Common myeloid progenitor, CD34-positive (primary cell): ENCODE measurements around the gene RGS3.

Experiments
- CTCF ChIA-PET: fragments of 350-600 bp; sonication (Branson Sonifier 250); formaldehyde crosslinking; loops from one replicate; lab custom pipeline; 2021; ENCODE audit warnings: antibody characterized with exemption; lab: Charles Lee
- POLR2A ChIA-PET: fragments of 350-600 bp; sonication (Branson Sonifier 250); formaldehyde crosslinking; loops from one replicate; lab custom pipeline; 2021; ENCODE audit warnings: antibody characterized with exemption; lab: Charles Lee
- DNase-seq, 3 donors: peaks; one replicate each; pipeline versions ENCODE4 v3.0.0 to v3.0.0-alpha.2; 2013
- H3K27ac ChIP-seq, 2 experiments: 1 replicate in 1 of 2; 2 replicates in 1 of 2; pipeline ENCODE4 v1.7.0; 2013; ENCODE audit warnings: inconsistent platforms in 2 of 2, low read length in 2 of 2, mild to moderate bottlenecking in 2 of 2, low read depth in 1 of 2, moderate library complexity in 1 of 2; ENCODE audit not compliant: severe bottlenecking in 2 of 2, insufficient read depth in 1 of 2, poor library complexity in 1 of 2
- H3K27me3 ChIP-seq, 5 experiments: replicated peaks in 2 of 5; 1 replicate in 3 of 5; 2 replicates in 2 of 5; pipeline versions ENCODE4 v1.6.1 to v1.7.0; 2013; ENCODE audit warnings: low read length in 4 of 5, mild to moderate bottlenecking in 2 of 5, moderate library complexity in 2 of 5, inconsistent platforms in 1 of 5; ENCODE audit not compliant: insufficient read depth in 5 of 5, control insufficient read depth in 4 of 5
- H3K36me3 ChIP-seq, 4 experiments: 1 replicate in 2 of 4; 2 replicates in 2 of 4; pipeline versions ENCODE4 v1.6.1 to v1.7.0; 2013; ENCODE audit warnings: low read length in 3 of 4, control low read depth in 1 of 4, mild to moderate bottlenecking in 1 of 4; ENCODE audit not compliant: control insufficient read depth in 4 of 4, insufficient read depth in 4 of 4
- H3K4me1 ChIP-seq, 4 experiments: 1 replicate in 3 of 4; 2 replicates in 1 of 4; pipeline versions ENCODE4 v1.6.1 to v1.7.1; 2013; ENCODE audit warnings: low read length in 3 of 4, mild to moderate bottlenecking in 3 of 4, control low read depth in 1 of 4, inconsistent platforms in 1 of 4, moderate library complexity in 1 of 4; ENCODE audit not compliant: control insufficient read depth in 4 of 4, insufficient read depth in 4 of 4; ENCODE audit errors: control extremely low read depth in 1 of 4
- H3K4me3 ChIP-seq, 7 experiments: 1 replicate in 4 of 7; 2 replicates in 3 of 7; pipeline versions ENCODE4 v1.5.1 to v1.7.0; 2013; ENCODE audit warnings: mild to moderate bottlenecking in 7 of 7, low read length in 6 of 7, moderate library complexity in 6 of 7, inconsistent platforms in 2 of 7, low read depth in 2 of 7, control low read depth in 1 of 7; ENCODE audit not compliant: insufficient read depth in 4 of 7, control insufficient read depth in 1 of 7; ENCODE audit errors: extremely low read depth in 1 of 7
- H3K9me3 ChIP-seq, 5 experiments: 1 replicate in 4 of 5; 2 replicates in 1 of 5; pipeline versions ENCODE4 v1.6.1 to v1.7.1; 2013; ENCODE audit warnings: low read length in 4 of 5, mild to moderate bottlenecking in 2 of 5, inconsistent platforms in 1 of 5, low read depth in 1 of 5, moderate library complexity in 1 of 5; ENCODE audit not compliant: control insufficient read depth in 4 of 5, insufficient read depth in 2 of 5; ENCODE audit errors: control extremely low read depth in 1 of 5
- WGBS: methylation state at CpG from one replicate; pipeline ENCODE4 v1.1.5; 2013; ENCODE audit not compliant: insufficient coverage; 5-methylcytosine and 5-hydroxymethylcytosine counted together

Gene RGS3

DNA sequence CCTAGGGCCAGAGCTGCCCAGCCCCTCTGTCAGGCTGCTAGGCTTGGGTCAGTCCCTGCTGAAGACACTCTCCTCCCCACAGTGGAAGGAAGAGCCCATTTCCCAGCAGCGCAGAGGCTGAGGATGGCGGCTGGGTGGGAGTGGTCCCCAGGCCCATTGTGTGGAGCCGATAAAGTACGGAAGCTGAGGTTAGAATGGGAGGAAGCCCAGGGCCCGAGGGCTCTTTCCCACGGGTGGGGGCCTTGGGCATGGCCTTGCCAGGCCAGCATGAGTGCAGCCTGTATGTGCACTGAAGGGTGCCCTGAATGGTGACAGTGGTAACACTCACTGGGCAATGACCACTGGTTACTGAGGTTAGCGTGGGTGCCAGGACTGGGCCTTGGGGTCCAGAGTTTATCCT lies 125.9 kb downstream of the RGS3 start:
- no peaks in the 10 kb centered on the region for H3K9me3 ChIP-seq
- 7% methylated on average over 6 of the region's 7 CpGs for WGBS
- CTCF ChIA-PET, result interaction anchor here (0.6 to 19.0 kb wide), 23 partner anchors 9 to 325 kb away, joined by 3 to 494 read pairs (median 7); partner anchors contain the start of genes ALAD, C9orf43, CDC26 and POLE3
- H3K36me3 ChIP-seq, result peaks cover 3 to 12% (median 11%) of the 10 kb centered on the region in 4 experiments
- H3K27ac ChIP-seq, result peak overlapping the region; percentile 46 to 49
- H3K27me3 ChIP-seq, result no peaks in the 10 kb centered on the region
- DNase-seq, result peak; percentile 68 to 90 (median 80)
- peaks cover 16 to 84% (median 76%) of the 10 kb centered on the region in 4 experiments for H3K4me1 ChIP-seq
- POLR2A ChIA-PET, result interaction anchor here (0.9 to 1.0 kb wide), 2 partner anchors 179 to 314 kb away, joined by 3 read pairs; partner anchors contain the start of genes CDC26, POLE3 and PRPF4
- peak overlapping the region in 5 of 7 experiments; percentile 17 to 57 (median 54) for H3K4me3 ChIP-seq

- peak overlapping the region; percentile 46 to 49 for H3K27ac ChIP-seq
- CTCF ChIA-PET, result interaction anchor here (0.8 to 19.0 kb wide), 19 partner anchors 8 to 318 kb away, joined by 3 to 494 read pairs (median 8); partner anchors contain the start of genes ALAD, CDC26, PRPF4 and WDR31
- peak overlapping the region in 4 of 7 experiments; percentile 27 to 57 (median 54) for H3K4me3 ChIP-seq
- H3K36me3 ChIP-seq, result peaks cover 3 to 10% (median 8%) of the 10 kb centered on the region in 4 experiments
- WGBS, result 0% methylated on average over 3 of the region's 3 CpGs
- H3K4me1 ChIP-seq, result peaks cover 16 to 89% (median 81%) of the 10 kb centered on the region in 4 experiments
- H3K27me3 ChIP-seq, result no peaks in the 10 kb centered on the region
- peak in 2 of 3 donors; percentile 74 to 80 for DNase-seq
- POLR2A ChIA-PET, result interaction anchor here (0.9 kb wide), 1 partner anchor 315 kb away, joined by 3 read pairs; the partner anchor contains the start of genes CDC26 and PRPF4
- no peaks in the 10 kb centered on the region for H3K9me3 ChIP-seq
These were observed 126.4 kb downstream of the RGS3 start for GRCh38 chr9:113589890-113590289.

DNA sequence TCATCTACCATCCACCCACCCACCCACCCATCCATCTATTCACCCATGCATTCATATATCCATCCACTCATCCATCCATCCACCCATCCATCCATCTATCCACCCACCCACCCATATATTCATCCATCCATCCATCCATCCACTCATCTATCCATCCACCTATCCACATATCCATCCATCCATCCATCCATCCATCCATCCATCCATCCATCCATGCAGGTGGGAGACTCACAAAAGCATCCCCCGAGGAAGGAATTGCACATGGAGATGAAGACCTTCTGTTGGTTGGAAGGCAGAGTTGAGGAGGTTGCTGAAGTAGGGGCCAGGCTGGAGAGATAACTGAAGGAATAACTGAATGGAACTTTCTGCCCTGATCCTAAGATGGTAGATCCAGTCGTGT lies 126.9 kb downstream of the RGS3 start:
- no peak for DNase-seq
- H3K27ac ChIP-seq, result peak overlapping the region in 1 of 2 experiments; percentile 50
- H3K36me3 ChIP-seq, result peaks cover 2 to 10% (median 4%) of the 10 kb centered on the region in 4 experiments
- no peaks in the 10 kb centered on the region for H3K27me3 ChIP-seq
- WGBS, result 100% methylated on average over 1 of the region's 2 CpGs
- H3K9me3 ChIP-seq, result no peaks in the 10 kb centered on the region
- peaks cover 16 to 90% (median 84%) of the 10 kb centered on the region in 4 experiments for H3K4me1 ChIP-seq
- no peak overlapping the region for H3K4me3 ChIP-seq
- POLR2A ChIA-PET, result no interaction called here
- CTCF ChIA-PET, result interaction anchor here (0.8 to 19.0 kb wide), 17 partner anchors 8 to 318 kb away, joined by 3 to 494 read pairs (median 8); partner anchors contain the start of genes ALAD, CDC26 and PRPF4

DNA sequence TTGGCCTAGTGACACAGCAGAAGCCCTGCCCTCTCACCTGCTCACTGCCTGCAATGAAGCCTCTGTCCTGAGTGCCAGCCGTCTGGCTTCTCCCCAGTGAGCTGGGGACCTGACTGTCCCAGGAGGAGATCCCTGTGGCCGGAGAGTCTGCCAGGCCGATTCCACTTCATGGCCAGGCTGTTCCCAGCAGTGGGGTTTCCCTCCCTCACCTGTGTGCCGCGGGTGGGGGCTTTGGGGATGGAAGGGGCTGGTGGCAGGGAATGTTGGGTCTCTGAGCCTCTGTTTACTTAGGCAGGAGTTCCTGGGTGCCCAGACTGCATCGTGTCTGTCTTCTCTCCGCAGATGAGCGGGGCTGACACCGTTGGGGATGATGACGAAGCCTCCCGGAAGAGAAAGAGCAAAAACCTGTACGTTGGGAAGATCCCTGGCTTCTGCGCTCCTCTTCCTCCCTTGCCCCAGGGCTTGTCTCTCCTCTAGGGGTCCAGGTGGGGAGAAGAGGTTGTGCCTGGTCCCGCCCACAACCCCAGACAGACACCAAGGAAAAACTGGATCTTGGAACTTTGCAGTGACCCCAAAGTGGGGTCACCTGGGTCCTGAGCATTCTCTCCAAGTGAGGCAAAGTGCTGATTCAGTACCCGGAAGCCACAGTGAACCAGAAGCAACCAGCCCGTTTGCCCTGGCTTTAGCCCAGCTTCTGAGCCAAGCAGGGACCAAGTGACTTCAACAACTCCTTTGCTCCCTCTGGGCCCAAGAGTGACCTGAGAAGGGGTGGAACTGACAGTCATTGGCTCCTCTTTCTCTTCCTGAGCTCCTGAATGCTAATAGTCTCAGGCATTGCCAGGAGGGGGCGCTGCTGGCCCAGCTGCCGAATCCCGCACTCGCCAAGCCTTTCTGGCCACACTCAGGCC lies 127.7 kb downstream of the RGS3 start:
- CTCF ChIA-PET, result interaction anchor here (0.6 to 19.0 kb wide), 31 partner anchors 9 to 319 kb away, joined by 3 to 494 read pairs (median 5); partner anchors contain the start of genes ALAD, C9orf43, CDC26 and POLE3

GRCh38 chr9:113591899-113592625 lies 128.5 kb downstream of the RGS3 start:
- Histone ChIP-seq H3K4me3 (no peak overlapping the region), H3K4me1 (peaks cover 16 to 78% (median 73%) of the 10 kb centered on the region in 4 experiments), H3K27me3 (no peaks in the 10 kb centered on the region), H3K36me3 (peaks cover 0 to 18% (median 12%) of the 10 kb centered on the region in 4 experiments), H3K9me3 (no peaks in the 10 kb centered on the region), H3K27ac (no peak overlapping the region)
- no peak for DNase-seq
- POLR2A ChIA-PET, result interaction anchor here (0.9 kb wide), 1 partner anchor 66 kb away, joined by 4 read pairs; no protein-coding TSS in a partner anchor
- CTCF ChIA-PET, result interaction anchor here (0.6 to 19.0 kb wide), 30 partner anchors 8 to 320 kb away, joined by 3 to 494 read pairs (median 4); partner anchors contain the start of genes ALAD, C9orf43, CDC26 and POLE3
- 94% methylated on average over 2 of the region's 7 CpGs for WGBS

More for the DNA sequence above, 127.7 kb downstream of the RGS3 start:
- Histone ChIP-seq H3K27ac (peak overlapping the region in 1 of 2 experiments; percentile 50), H3K27me3 (no peaks in the 10 kb centered on the region), H3K36me3 (peaks cover 0 to 13% (median 5%) of the 10 kb centered on the region in 4 experiments), H3K4me1 (peaks cover 16 to 86% (median 80%) of the 10 kb centered on the region in 4 experiments), H3K9me3 (no peaks in the 10 kb centered on the region), H3K4me3 (no peak overlapping the region)
- POLR2A ChIA-PET, result interaction anchor here (0.9 kb wide), 1 partner anchor 67 kb away, joined by 4 read pairs; no protein-coding TSS in a partner anchor
- peak; percentile 64 to 80 (median 75) for DNase-seq
- WGBS, result 64% methylated on average over 10 of the region's 20 CpGs

DNA sequence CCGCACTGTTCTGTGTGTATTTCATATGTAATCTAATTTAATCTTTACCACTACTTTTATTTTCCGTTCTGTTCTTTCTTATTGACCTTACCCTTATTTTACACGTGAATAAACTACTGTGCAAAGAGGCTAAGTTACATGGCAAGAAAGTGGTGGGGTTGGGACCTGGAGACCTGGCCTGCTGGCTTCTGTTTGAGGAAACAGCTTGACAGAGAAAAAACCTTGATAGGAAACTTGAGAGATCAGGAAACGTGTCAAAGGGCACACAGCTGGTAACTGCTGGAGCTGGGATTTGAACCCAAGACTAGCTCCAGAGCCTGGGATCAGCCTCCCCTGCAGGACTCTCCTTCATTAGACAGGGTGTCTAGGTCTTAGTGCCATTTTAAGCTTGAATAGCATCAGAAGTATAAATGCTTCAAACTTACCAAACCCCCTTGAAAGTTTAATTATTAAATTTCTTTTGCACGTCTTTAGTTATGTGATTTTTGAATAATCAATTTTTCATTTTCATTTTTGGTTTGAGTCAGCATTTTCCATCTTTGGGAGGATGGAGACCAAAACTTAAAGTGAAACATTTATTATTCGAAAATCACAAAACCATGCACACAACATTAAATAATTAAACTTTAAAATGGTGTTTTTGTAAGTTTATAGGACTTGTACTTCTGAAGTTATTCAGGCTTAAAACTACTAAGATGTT lies 129.5 kb downstream of the RGS3 start:
- POLR2A ChIA-PET, result no interaction called here

More for the DNA sequence above, 129.5 kb downstream of the RGS3 start:
- no peaks in the 10 kb centered on the region for H3K27me3 ChIP-seq
- peaks cover 16 to 69% (median 64%) of the 10 kb centered on the region in 4 experiments for H3K4me1 ChIP-seq
- WGBS, result 11% methylated on average over 1 of the region's 6 CpGs
- H3K9me3 ChIP-seq, result no peaks in the 10 kb centered on the region
- DNase-seq, result peak in 1 of 3 donors; percentile 58
- CTCF ChIA-PET, result interaction anchor here (0.8 to 19.0 kb wide), 10 partner anchors 10 to 316 kb away, joined by 3 to 494 read pairs (median 7); partner anchors contain the start of gene ALAD
- H3K36me3 ChIP-seq, result peaks cover 0 to 27% (median 14%) of the 10 kb centered on the region in 4 experiments
- H3K27ac ChIP-seq, result peak overlapping the region; percentile 15 to 56
- H3K4me3 ChIP-seq, result peak overlapping the region in 5 of 7 experiments; percentile 23 to 73 (median 59)
